ENCODE data around the gene CCDC137. TPM values are rescaled to one million over a fixed set of nuclear protein-coding genes. Genes with fewer than 3 reads are reported as not detected.

The CCDC137 gene
- polyA plus RNA-seq, 1 donor: 14.8 TPM

- no peak for DNase-seq (ENCODE audit: low read depth)
Observed at GRCh38 chr17:81715872-81716673, 49.5 kb downstream of the CCDC137 start.

GRCh38 chr17:81716674-81716996, 50.1 kb downstream of the CCDC137 start:
- DNase-seq (ENCODE audit: low read depth): no peak

GRCh38 chr17:81717049-81717765, 50.7 kb downstream of the CCDC137 start:
- no peak for DNase-seq (ENCODE audit: low read depth)

GRCh38 chr17:81717766-81718089, 51.2 kb downstream of the CCDC137 start:
- no peak for DNase-seq (ENCODE audit: low read depth)

GRCh38 chr17:81719410-81720266, 53.1 kb downstream of the CCDC137 start:
- DNase-seq (ENCODE audit: low read depth): no peak

- DNase-seq (ENCODE audit: low read depth): no peak
Observed at GRCh38 chr17:81720267-81721071, 53.9 kb downstream of the CCDC137 start.

- no peak for DNase-seq (ENCODE audit: low read depth)
Observed at GRCh38 chr17:81722184-81723120, 55.9 kb downstream of the CCDC137 start.

Other genes starting within 250 kb of the CCDC137 start
- gene ACTG1, start 153.9 kb upstream of the CCDC137 start, polyA plus RNA-seq (ENCODE audit: insufficient read length): 935 TPM
- 3.7 TPM for gene FSCN2, start 138.4 kb upstream of the CCDC137 start, polyA plus RNA-seq (ENCODE audit: insufficient read length)
- gene FAAP100, start 114.4 kb upstream of the CCDC137 start, polyA plus RNA-seq (ENCODE audit: insufficient read length): 19.8 TPM
- gene NPLOC4, start 29.6 kb upstream of the CCDC137 start, polyA plus RNA-seq (ENCODE audit: insufficient read length): 57.9 TPM
- 1.2 TPM for gene TSPAN10, start 29.5 kb upstream of the CCDC137 start, polyA plus RNA-seq (ENCODE audit: insufficient read length)
- 3.9 TPM for gene PDE6G, start 10.2 kb upstream of the CCDC137 start, polyA plus RNA-seq (ENCODE audit: insufficient read length)
- gene OXLD1, start 132 bp upstream of the CCDC137 start, polyA plus RNA-seq (ENCODE audit: insufficient read length): 9.4 TPM
- 28.2 TPM for gene ARL16, start 17.1 kb downstream of the CCDC137 start, polyA plus RNA-seq (ENCODE audit: insufficient read length)
- 48.1 TPM for gene HGS, start 17.3 kb downstream of the CCDC137 start, polyA plus RNA-seq (ENCODE audit: insufficient read length)
- 54.9 TPM for gene MRPL12, start 36.6 kb downstream of the CCDC137 start, polyA plus RNA-seq (ENCODE audit: insufficient read length)
- gene SLC25A10, start 45.5 kb downstream of the CCDC137 start, polyA plus RNA-seq (ENCODE audit: insufficient read length): 3.5 TPM
- not detected for gene GCGR, start 137.4 kb downstream of the CCDC137 start, polyA plus RNA-seq (ENCODE audit: insufficient read length)
- gene MCRIP1, start 166.6 kb downstream of the CCDC137 start, polyA plus RNA-seq (ENCODE audit: insufficient read length): 119 TPM
- 90.6 TPM for gene PPP1R27, start 168.3 kb downstream of the CCDC137 start, polyA plus RNA-seq (ENCODE audit: insufficient read length)
- 412 TPM for gene P4HB, start 193.8 kb downstream of the CCDC137 start, polyA plus RNA-seq (ENCODE audit: insufficient read length)
- 160 TPM for gene ARHGDIA, start 204.6 kb downstream of the CCDC137 start, polyA plus RNA-seq (ENCODE audit: insufficient read length)
- gene ALYREF, start 224.8 kb downstream of the CCDC137 start, polyA plus RNA-seq (ENCODE audit: insufficient read length): 53.9 TPM
- 105 TPM for gene ANAPC11, start 225.0 kb downstream of the CCDC137 start, polyA plus RNA-seq (ENCODE audit: insufficient read length)
- 0.42 TPM for gene NPB, start 235.5 kb downstream of the CCDC137 start, polyA plus RNA-seq (ENCODE audit: insufficient read length)
- 9.6 TPM for gene PCYT2, start 244.7 kb downstream of the CCDC137 start, polyA plus RNA-seq (ENCODE audit: insufficient read length)